Epithelial cell of proximal tubule (primary cell): ENCODE data around the gene PAQR8. TPM values are rescaled to one million over a fixed set of nuclear protein-coding genes. Genes with fewer than 3 reads are reported as not detected.
"Not testable (repeated sequence)": the region's sequence is repeated elsewhere in the genome, so short reads cannot be mapped to it uniquely, and the experiment has no call there.

Experiments
- DNase-seq: peaks from one replicate; pipeline ENCODE4 v3.0.0-alpha.2; 2011; ENCODE audit warnings: low read depth
- H3K4me3 ChIP-seq: 2 replicates; pipeline ENCODE4 v1.5.1; 2011; ENCODE audit warnings: low read depth, mild to moderate bottlenecking, low read length
- total RNA-seq: library from RNA; depleted of rRNA; stranded (reverse); fragments of >200 nt; gene quantifications from 2 replicates; pipeline ENCODE4 v1.2.3, GENCODE V29; 2015
- TF ChIP-seq, protein P1 (sequence below): conservative IDR thresholded peaks from 2 replicates; pipeline ENCODE4 v1.5.1; 2012; ENCODE audit warnings: low read depth, mild to moderate bottlenecking, low read length

PAQR8 gene
- total RNA-seq, 1 donor from 2014 or later, result 8.2 TPM

DNA sequence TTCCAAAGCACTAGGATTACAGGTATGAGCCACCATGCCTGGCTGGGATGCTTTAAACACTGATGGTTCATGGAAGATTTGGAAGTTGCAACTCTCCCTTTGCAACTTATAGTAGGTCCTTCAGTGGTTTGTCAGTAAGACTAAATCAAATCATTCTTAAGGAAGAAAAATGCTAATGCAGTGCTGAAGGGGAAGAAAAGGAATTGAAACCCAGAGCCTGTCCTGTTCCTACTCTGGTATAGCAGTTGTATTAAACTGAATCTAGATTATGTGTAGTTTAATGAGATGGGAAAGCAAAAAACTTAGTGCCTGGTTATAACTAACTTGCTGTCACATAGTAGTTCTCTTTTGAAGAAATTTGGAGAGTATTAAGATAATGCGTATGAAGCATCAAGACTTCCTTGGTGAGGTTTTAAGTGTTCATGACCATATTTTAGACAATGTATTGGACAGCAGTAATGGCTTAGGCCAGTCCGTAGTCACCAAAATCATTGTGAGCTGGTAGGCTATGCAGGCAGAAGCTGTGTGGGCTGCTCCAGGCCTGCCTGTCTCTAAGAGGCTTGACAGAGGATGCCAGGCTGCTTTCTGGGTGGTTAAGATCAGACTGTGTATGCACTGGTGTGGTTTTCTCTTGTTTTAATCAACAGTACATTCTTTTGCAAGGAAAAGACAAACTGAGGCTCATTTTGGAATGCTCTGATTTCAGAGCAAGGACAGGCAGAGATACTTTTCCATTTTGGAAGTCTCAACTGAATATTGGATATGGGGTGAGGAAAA, 14.0 kb downstream of the PAQR8 start:
- no peak for DNase-seq
- TF ChIP-seq, protein P1, sequence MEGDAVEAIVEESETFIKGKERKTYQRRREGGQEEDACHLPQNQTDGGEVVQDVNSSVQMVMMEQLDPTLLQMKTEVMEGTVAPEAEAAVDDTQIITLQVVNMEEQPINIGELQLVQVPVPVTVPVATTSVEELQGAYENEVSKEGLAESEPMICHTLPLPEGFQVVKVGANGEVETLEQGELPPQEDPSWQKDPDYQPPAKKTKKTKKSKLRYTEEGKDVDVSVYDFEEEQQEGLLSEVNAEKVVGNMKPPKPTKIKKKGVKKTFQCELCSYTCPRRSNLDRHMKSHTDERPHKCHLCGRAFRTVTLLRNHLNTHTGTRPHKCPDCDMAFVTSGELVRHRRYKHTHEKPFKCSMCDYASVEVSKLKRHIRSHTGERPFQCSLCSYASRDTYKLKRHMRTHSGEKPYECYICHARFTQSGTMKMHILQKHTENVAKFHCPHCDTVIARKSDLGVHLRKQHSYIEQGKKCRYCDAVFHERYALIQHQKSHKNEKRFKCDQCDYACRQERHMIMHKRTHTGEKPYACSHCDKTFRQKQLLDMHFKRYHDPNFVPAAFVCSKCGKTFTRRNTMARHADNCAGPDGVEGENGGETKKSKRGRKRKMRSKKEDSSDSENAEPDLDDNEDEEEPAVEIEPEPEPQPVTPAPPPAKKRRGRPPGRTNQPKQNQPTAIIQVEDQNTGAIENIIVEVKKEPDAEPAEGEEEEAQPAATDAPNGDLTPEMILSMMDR, result no peak

DNA sequence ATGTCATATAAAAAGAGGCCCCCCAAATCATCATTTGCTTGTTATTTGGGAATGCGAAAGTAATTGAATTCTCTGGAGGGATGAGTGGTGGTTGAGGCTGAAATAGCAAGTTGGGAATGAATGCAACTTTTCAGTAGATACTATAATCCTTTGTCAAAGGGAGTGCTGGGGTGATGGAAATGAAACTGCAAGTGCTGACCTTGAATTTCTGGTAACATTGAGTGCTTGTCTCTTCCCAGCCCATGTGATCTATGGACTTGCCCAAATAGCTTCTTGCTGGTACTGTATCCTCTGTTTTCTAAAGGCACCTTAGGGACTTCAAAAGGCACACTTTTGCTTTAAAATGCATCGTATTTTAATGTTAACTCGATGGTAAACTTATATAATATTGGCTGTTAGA, 14.8 kb downstream of the PAQR8 start:
- H3K4me3 ChIP-seq, result no peak overlapping the region
- TF ChIP-seq, protein P1, result no peak
- DNase-seq, result no peak

More for the DNA sequence above, 14.0 kb downstream of the PAQR8 start:
- no peak overlapping the region for H3K4me3 ChIP-seq

DNA sequence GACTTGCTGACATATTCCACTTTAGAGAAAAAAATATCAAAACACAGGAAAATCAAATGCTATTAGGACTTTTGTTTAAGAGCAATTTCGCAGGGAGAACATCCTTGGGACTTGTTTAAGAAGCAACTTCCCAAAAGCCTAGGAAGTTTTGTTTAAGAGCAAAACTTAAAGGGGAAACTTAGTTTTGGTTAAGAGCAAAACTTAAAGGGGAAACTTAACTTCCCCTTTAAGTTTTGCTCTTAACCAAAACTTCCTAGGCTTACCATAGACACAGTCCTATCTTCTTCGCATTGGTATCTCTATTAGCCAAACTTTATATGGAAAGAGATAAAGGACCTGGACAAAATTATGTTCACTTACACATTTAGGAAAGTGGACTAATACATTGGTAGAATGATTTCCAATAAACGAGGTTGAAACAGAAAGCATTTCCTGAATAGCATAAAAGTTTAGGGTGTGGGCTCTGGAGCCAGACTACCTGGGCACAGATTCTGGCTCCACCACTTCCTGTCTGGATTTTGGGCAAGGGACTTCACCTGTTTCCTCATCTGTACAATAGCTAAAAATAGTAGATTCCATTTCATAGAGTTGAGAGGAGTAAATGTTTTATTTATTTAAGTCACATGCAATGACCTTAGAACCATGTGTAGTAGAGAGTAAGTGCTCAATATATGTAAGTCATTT, 15.7 kb downstream of the PAQR8 start:
- H3K4me3 ChIP-seq, result no peak overlapping the region
- TF ChIP-seq, protein P1, result no peak
- no peak for DNase-seq

DNA sequence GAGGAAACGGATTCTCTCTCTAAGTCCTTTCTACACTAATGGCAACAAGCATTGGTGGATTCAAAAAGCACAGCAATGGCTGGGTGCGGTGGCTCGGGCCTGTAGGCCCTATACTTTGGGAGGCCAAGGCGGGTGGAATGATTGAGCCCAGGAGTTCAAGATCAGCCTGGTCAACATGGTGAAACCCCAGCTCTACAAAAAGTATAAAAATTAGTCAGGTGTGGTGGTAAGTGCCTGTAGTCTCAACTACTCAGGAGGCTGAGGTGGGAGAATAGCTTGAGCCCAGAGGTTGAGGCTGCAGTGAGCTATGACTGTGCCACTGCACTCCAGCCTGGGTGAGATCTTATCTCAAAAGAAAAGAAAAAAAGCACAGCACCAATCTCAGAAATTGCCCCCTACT, 19.3 kb downstream of the PAQR8 start:
- TF ChIP-seq, protein P1, result no peak
- H3K4me3 ChIP-seq, result no peak overlapping the region
- no peak for DNase-seq

DNA sequence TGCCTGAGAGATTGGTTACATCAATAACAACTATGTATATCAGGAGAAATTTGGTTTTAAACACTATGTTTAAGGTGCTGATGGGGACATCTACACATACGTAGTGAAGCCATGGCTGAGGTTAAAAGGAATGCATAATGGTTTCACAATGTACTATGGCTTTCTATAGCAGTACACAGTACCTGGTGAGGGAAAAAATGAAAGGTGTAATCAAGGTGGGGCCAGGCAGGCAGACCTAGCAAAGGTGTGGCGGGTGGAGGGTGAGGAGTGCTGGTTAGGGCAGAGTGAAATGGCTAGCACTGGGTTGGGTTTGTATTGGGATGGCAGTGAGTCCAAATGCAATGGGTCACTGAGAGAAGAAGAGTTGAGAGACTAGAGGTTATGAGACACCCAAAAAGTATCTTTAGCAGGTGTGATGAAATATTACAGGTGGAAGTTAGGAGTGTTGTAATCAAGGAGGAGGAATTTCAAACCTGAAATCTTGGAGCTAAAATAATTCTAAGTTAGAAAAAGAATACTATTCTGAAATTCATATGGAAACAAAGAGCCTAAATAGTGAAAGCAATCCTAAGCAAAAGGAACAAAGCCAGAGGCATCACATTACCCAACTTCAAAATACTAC, 22.3 kb downstream of the PAQR8 start:
- no peak overlapping the region for H3K4me3 ChIP-seq
- no peak for DNase-seq
- TF ChIP-seq, protein P1, result no peak

DNA sequence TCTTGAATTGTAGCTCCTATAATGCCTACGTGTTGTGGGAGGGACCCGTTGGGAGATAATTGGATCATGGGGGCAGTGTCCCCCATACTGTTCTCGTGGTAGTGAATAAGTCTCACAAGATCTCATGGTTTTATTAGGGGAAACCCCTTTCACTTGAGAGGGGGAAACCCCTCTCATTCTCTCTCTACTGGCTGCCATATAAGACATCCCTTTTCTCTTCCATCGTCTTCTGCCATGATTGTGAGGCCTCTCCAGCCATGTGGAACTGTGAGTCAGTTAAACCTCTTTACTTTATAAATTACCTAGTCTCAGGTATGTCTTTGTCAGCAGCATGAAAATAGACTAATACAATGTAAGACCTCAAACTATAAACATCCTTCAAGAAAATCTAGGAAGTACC, 23.1 kb downstream of the PAQR8 start:
- TF ChIP-seq, protein P1, result no peak

DNA sequence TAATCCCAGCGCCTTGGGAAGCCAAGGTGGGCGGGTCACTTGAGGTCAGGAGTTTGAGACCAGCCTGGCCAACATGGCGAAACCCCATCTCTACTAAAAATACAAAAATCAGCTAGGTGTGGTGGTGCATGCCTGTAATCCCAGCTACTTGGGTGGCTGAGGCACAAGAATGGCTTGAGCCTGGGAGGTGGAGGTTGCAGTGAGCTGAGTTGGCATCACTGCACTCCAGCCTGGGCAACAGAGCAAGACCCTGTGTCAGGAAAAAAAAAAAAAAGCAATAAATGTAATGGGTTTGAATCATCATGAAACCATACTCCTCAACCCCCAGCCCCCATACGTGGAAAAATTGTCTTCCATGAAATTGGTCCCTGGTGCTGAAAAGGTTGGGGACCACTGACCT, 26.2 kb downstream of the PAQR8 start:
- not testable (repeated sequence) for DNase-seq, H3K4me3 ChIP-seq

More for the DNA sequence above, 23.1 kb downstream of the PAQR8 start:
- no peak overlapping the region for H3K4me3 ChIP-seq
- no peak for DNase-seq
